WTC11 (cell line): ENCODE data around the gene ABL1. TPM values are rescaled to one million over a fixed set of nuclear protein-coding genes. Genes with fewer than 3 reads are reported as not detected.

Experiments used
- ATAC-seq: fragments of 200-7000 bp; cut with Tn5 transposase; 2 replicates; pipeline ENCODE4 v1.10.0; 2021; ENCODE audit warnings: mild to moderate bottlenecking, moderate library complexity
- CTCF ChIA-PET: fragments of 300-600 bp; sonication (Branson Sonifier 250); formaldehyde crosslinking; loops from one replicate; lab custom pipeline; 2021; ENCODE audit warnings: antibody characterized with exemption; lab: Charles Lee
- POLR2A ChIA-PET: fragments of 350-600 bp; sonication (Branson Sonifier 250); formaldehyde crosslinking; loops from one replicate; lab custom pipeline; 2021; ENCODE audit warnings: antibody characterized with exemption; lab: Charles Lee
- DNase-seq: peaks from one replicate; pipeline ENCODE4 v3.0.0; 2021; ENCODE audit warnings: low spot score
- H3K27ac Mint-ChIP-seq: 2 replicates; pipeline ENCODE4 v1.8.0; 2021; ENCODE audit warnings: mixed read lengths
- H3K27me3 Mint-ChIP-seq: 2 replicates; pipeline ENCODE4 v1.8.0; 2021; ENCODE audit warnings: low read depth, mild to moderate bottlenecking, moderate library complexity, mixed read lengths
- H3K36me3 Mint-ChIP-seq: 2 replicates; pipeline ENCODE4 v1.8.0; 2021; ENCODE audit warnings: mixed read lengths
- H3K4me1 Mint-ChIP-seq: 2 replicates; pipeline ENCODE4 v1.8.0; 2022; ENCODE audit warnings: mixed read lengths
- H3K4me3 Mint-ChIP-seq: 2 replicates; pipeline ENCODE4 v1.8.0; 2021; ENCODE audit warnings: mild to moderate bottlenecking, moderate library complexity, mixed read lengths
- H3K9me3 Mint-ChIP-seq: 2 replicates; pipeline ENCODE4 v1.8.0; 2021; ENCODE audit warnings: mixed read lengths
- ARID4B ChIP-seq: sonication (generic); formaldehyde crosslinking; IDR thresholded peaks from 2 replicates; pipeline ENCODE4 v1.8.0; 2023; ENCODE audit warnings: missing genetic modification reagents, mild to moderate bottlenecking, borderline replicate concordance
- CTCF ChIP-seq: fragments of 200-600 bp; IDR thresholded peaks from 2 replicates; pipeline ENCODE4 v1.8.0; 2022; ENCODE audit warnings: antibody characterized with exemption
- FOXP4 ChIP-seq: sonication (generic); formaldehyde crosslinking; IDR thresholded peaks from 2 replicates; pipeline ENCODE4 v1.8.0; 2022; ENCODE audit warnings: mild to moderate bottlenecking, missing genetic modification reagents
- MXD4 ChIP-seq: fragments of 250-450 bp; sonication (Bioruptor Pico); IDR thresholded peaks from 2 replicates; pipeline ENCODE4 v1.8.0; 2021; ENCODE audit warnings: mild to moderate bottlenecking, moderate library complexity, borderline replicate concordance
- NFYB ChIP-seq: sonication (generic); formaldehyde crosslinking; conservative IDR thresholded peaks from 2 replicates; pipeline ENCODE4 v1.8.0; 2022; ENCODE audit warnings: low read depth, missing genetic modification reagents
- NR1H2 ChIP-seq: sonication (generic); formaldehyde crosslinking; IDR thresholded peaks from 2 replicates; pipeline ENCODE4 v1.9.0; 2021; ENCODE audit warnings: mild to moderate bottlenecking, moderate library complexity, missing genetic modification reagents
- PRRX2 ChIP-seq: fragments of 250-450 bp; sonication (Bioruptor Pico); IDR thresholded peaks from 2 replicates; pipeline ENCODE4 v1.8.0; 2021; ENCODE audit warnings: mild to moderate bottlenecking
- SOX15 ChIP-seq: fragments of 250-450 bp; sonication (Bioruptor Pico); IDR thresholded peaks from 2 replicates; pipeline ENCODE4 v1.9.0; 2021; ENCODE audit warnings: mild to moderate bottlenecking
- STAT6 ChIP-seq: sonication (generic); formaldehyde crosslinking; conservative IDR thresholded peaks from 2 replicates; pipeline ENCODE4 v1.8.1; 2023; ENCODE audit warnings: mild to moderate bottlenecking, low read depth, missing genetic modification reagents, moderate library complexity
- USF2 ChIP-seq: sonication (generic); formaldehyde crosslinking; IDR thresholded peaks from 2 replicates; pipeline ENCODE4 v1.8.1; 2023; ENCODE audit warnings: mild to moderate bottlenecking, missing genetic modification reagents, moderate library complexity
- ZNF121 ChIP-seq: sonication (generic); formaldehyde crosslinking; IDR thresholded peaks from 2 replicates; pipeline ENCODE4 v1.8.0; 2023; ENCODE audit warnings: missing genetic modification reagents
- ZNF396 ChIP-seq: fragments of 250-450 bp; sonication (Bioruptor Pico); IDR thresholded peaks from 2 replicates; pipeline ENCODE4 v1.8.0; 2021; ENCODE audit warnings: mild to moderate bottlenecking, moderate library complexity, borderline replicate concordance
- ZNF416 ChIP-seq: fragments of 250-450 bp; sonication (Bioruptor Pico); IDR thresholded peaks from 2 replicates; pipeline ENCODE4 v1.9.0; 2021; ENCODE audit warnings: mild to moderate bottlenecking, inconsistent platforms
- ZNF423 ChIP-seq: fragments of 250-450 bp; sonication (Bioruptor Pico); IDR thresholded peaks from 2 replicates; pipeline ENCODE4 v2.1.2; 2022; ENCODE audit warnings: mild to moderate bottlenecking, moderate library complexity
- ZNF512 ChIP-seq: sonication (generic); formaldehyde crosslinking; IDR thresholded peaks from 2 replicates; pipeline ENCODE4 v1.8.1; 2022; ENCODE audit warnings: missing genetic modification reagents, borderline replicate concordance
- total RNA-seq: library from RNA; stranded (reverse); gene quantifications from 3 replicates; pipeline ENCODE4 v1.2.3, GENCODE V29; 2021

Gene ABL1
- total RNA-seq, 1 experiment from 2014 or later, result 104 TPM

GRCh38 chr9:130785940-130786508, 49.0 kb upstream of the ABL1 start (continued):
- TF ChIP-seq ARID4B (CRISPR knock-in tag) (no peak), ZNF121 (CRISPR knock-in tag) (no peak), NFYB (CRISPR knock-in tag) (no peak), MXD4 (CRISPR knock-in tag) (no peak), PRRX2 (CRISPR knock-in tag) (no peak), STAT6 (CRISPR knock-in tag) (no peak), SOX15 (CRISPR knock-in tag) (no peak), ZNF396 (CRISPR knock-in tag) (no peak)
- TF ChIP-seq, all 79 proteins: peak for 0

GRCh38 chr9:130786526-130786925, 48.5 kb upstream of the ABL1 start:
- H3K36me3 Mint-ChIP-seq, result peaks cover 16% of the 10 kb centered on the region
- POLR2A ChIA-PET, result interaction anchor here (0.6 kb wide), 1 partner anchor 90 kb away, joined by 6 read pairs; no protein-coding TSS in a partner anchor
- CTCF ChIA-PET, result interaction anchor here (0.6 to 1.3 kb wide), 3 partner anchors 17 to 85 kb away, joined by 3 to 11 read pairs (median 4); no protein-coding TSS in a partner anchor
- TF ChIP-seq FOXP4 (CRISPR knock-in tag) (no peak), ARID4B (CRISPR knock-in tag) (no peak), USF2 (CRISPR knock-in tag) (no peak), ZNF512 (CRISPR knock-in tag) (no peak), NR1H2 (CRISPR knock-in tag) (no peak), ZNF416 (CRISPR knock-in tag) (no peak), CTCF (no peak), ZNF423 (no peak)

More at GRCh38 chr9:130786526-130786925, 48.5 kb upstream of the ABL1 start:
- Mint-ChIP-seq H3K4me1 (peaks cover 24% of the 10 kb centered on the region), H3K27ac (no peak overlapping the region), H3K9me3 (peaks cover 18% of the 10 kb centered on the region), H3K27me3 (no peaks in the 10 kb centered on the region), H3K4me3 (no peak overlapping the region)
- ATAC-seq (no peak), DNase-seq (no peak)
